GM12878 (cell line): ENCODE results near the gene THBS1. TPM values are rescaled to one million over a fixed set of nuclear protein-coding genes. Genes with fewer than 3 reads are reported as not detected.

Experiments used
- ATAC-seq: fragments of 200-7000 bp; cut with Tn5 transposase; 3 replicates; pipeline ENCODE4 v1.9.1; 2020; ENCODE audit warnings: mild to moderate bottlenecking, moderate library complexity
- BruUV-seq: library from RNA; stranded (reverse); fragments of 400-500 nt; replicated peaks from 2 replicates; lab custom pipeline; 2021; lab: Mats Ljungman, UMichigan
- CTCF ChIA-PET: fragments of 300-600 bp; sonication (Branson Sonifier 250); formaldehyde crosslinking; extraction: SDS; loops from one replicate; lab custom pipeline; 2021; ENCODE audit warnings: inconsistent platforms; lab: Yijun Ruan, JAX
- POLR2A ChIA-PET: fragments of 350-600 bp; formaldehyde crosslinking; extraction: SDS; loops from one replicate; lab custom pipeline; 2021; ENCODE audit warnings: inconsistent platforms; lab: Charles Lee
- RAD21 ChIA-PET: fragments of 300-600 bp; sonication (Branson Sonifier 250); formaldehyde crosslinking; loops from one replicate; lab custom pipeline; 2023; ENCODE audit warnings: antibody characterized with exemption; ENCODE audit not compliant: unreplicated experiment; lab: Charles Lee
- SMC1A ChIA-PET: fragments of 300-600 bp; sonication (Branson Sonifier 250); formaldehyde crosslinking; loops from one replicate; lab custom pipeline; 2023; ENCODE audit not compliant: unreplicated experiment, uncharacterized antibody; lab: Charles Lee
- DNase-seq: peaks from one replicate; pipeline ENCODE4 v3.0.0-alpha.2; 2011; ENCODE audit warnings: low read depth, low spot score
- FAIRE-seq: peaks from 3 replicates; lab custom pipeline; 2011; peaks lifted over from hg19 to GRCh38; lab: Jason Lieb, UNC
- H2AFZ ChIP-seq: 2 replicates; pipeline ENCODE4 v1.6.0; 2011; ENCODE audit warnings: low read depth, low read length, control low read depth; ENCODE audit not compliant: control insufficient read depth
- H3K27ac ChIP-seq: 2 replicates; pipeline ENCODE4 v1.5.1; 2011; ENCODE audit warnings: control low read depth; ENCODE audit not compliant: control insufficient read depth, insufficient read depth
- H3K27me3 ChIP-seq, 2 experiments: replicated peaks in 1 of 2; 2 replicates each; pipeline versions ENCODE4 v1.6.0 to v1.6.1; 2011; ENCODE audit warnings: low read length in 1 of 2; ENCODE audit not compliant: control insufficient read depth in 2 of 2, insufficient read depth in 2 of 2
- H3K36me3 ChIP-seq, 2 experiments: 2 replicates each; pipeline ENCODE4 v1.5.1; 2011; ENCODE audit warnings: low read length in 1 of 2; ENCODE audit not compliant: control insufficient read depth in 2 of 2, insufficient read depth in 2 of 2
- H3K4me1 ChIP-seq: 2 replicates; pipeline ENCODE4 v1.6.1; 2011; ENCODE audit warnings: mild to moderate bottlenecking, low read length, moderate library complexity, mixed read lengths; ENCODE audit not compliant: control insufficient read depth, insufficient read depth
- H3K4me2 ChIP-seq: 2 replicates; pipeline ENCODE4 v1.6.0; 2011; ENCODE audit warnings: control low read depth; ENCODE audit not compliant: control insufficient read depth, insufficient read depth
- H3K4me3 ChIP-seq: fragments of 200-600 bp; sonication (generic); 2 replicates; pipeline ENCODE4 v1.5.1; 2016
- H3K79me2 ChIP-seq: 2 replicates; pipeline ENCODE4 v1.6.0; 2011; ENCODE audit warnings: low read length; ENCODE audit not compliant: control insufficient read depth, insufficient read depth
- H3K9ac ChIP-seq: 2 replicates; pipeline ENCODE4 v1.8.0; 2011; ENCODE audit warnings: low read length, control low read depth, mixed read lengths; ENCODE audit not compliant: control insufficient read depth, insufficient read depth
- H3K9me3 ChIP-seq: replicated peaks from 3 replicates; pipeline ENCODE4 v1.5.1; 2011; ENCODE audit warnings: mild to moderate bottlenecking, low read length; ENCODE audit not compliant: control insufficient read depth, insufficient read depth
- H4K20me1 ChIP-seq: 2 replicates; pipeline ENCODE4 v1.6.0; 2011; ENCODE audit not compliant: control insufficient read depth, insufficient read depth
- CUX1 ChIP-seq: IDR thresholded peaks from 2 replicates; pipeline ENCODE4 v1.6.1; 2012; ENCODE audit warnings: improper control_type of control experiment, low read depth, low read length; ENCODE audit not compliant: insufficient replicate concordance
- IKZF2 ChIP-seq, 2 experiments: fragments of 450-650 bp; IDR thresholded peaks; 2 replicates each; pipeline ENCODE4 v1.6.1; 2017; ENCODE audit warnings: mild to moderate bottlenecking in 2 of 2, moderate library complexity in 2 of 2
- RB1 ChIP-seq: fragments of 450-650 bp; formaldehyde crosslinking; IDR thresholded peaks from 2 replicates; pipeline ENCODE4 v1.6.1; 2017; ENCODE audit warnings: mild to moderate bottlenecking, borderline replicate concordance
- SP1 ChIP-seq: IDR thresholded peaks from one replicate; pipeline ENCODE4 v1.6.1; 2011; ENCODE audit warnings: low read depth, low read length
- ZNF384 ChIP-seq: IDR thresholded peaks from 2 replicates; pipeline ENCODE4 v1.6.1; 2012; ENCODE audit warnings: low read depth, mild to moderate bottlenecking, low read length, improper control_type of control experiment, borderline replicate concordance
- WGBS: methylation state at CpG from one replicate; pipeline ENCODE4 v1.1.6; 2016; ENCODE audit warnings: low lambda C conversion rate; ENCODE audit not compliant: insufficient replicate concordance, insufficient coverage; ENCODE audit errors: missing lambda C conversion rate; 5-methylcytosine and 5-hydroxymethylcytosine counted together
- in situ Hi-C: fragments of 300-500 bp; cut with MboI; formaldehyde crosslinking; loops from 9 replicates; pipeline ENCODE4 v1.14.3; 2018; ENCODE audit warnings: mixed read lengths
- intact Hi-C: fragments of 100-400 bp; cut with micrococcal nuclease; formaldehyde crosslinking; loops from one replicate; pipeline ENCODE4 v1.14.2; 2022; ENCODE audit not compliant: unreplicated experiment
- polyA plus RNA-seq, 11 experiments: library from polyadenylated mRNA; depleted of rRNA in 4 of 11; unstranded in 6 of 11; stranded (reverse) in 5 of 11; fragments of >200 nt; fragmentation: Nextera tagmentation in 4 of 11; fragmentation: Illumina TruSeq in 1 of 11; extraction: Ambion mirVana in 4 of 11; extraction: Trizol in 1 of 11; gene quantifications; 1 replicate in 1 of 11; 2 replicates in 10 of 11; pipeline versions ENCODE4 v1.2.1 to v1.2.3, GENCODE V29; 2011 to 2016; ENCODE audit warnings: inconsistent platforms in 2 of 11, missing spikeins in 2 of 11, low read depth in 1 of 11
- total RNA-seq, 4 experiments: library from RNA; depleted of rRNA in 3 of 4; stranded (reverse); fragments of >200 nt in 3 of 4; fragmentation: Illumina TruSeq in 1 of 4; extraction: Trizol in 1 of 4; gene quantifications; 2 replicates each; pipeline versions ENCODE4 v1.2.1 to v1.2.3, GENCODE V29; 2013 to 2021

Gene THBS1
- total and polyA plus RNA-seq, 10 of the 15 experiments (the other 5 are each of a cell fraction or from before 2014, with no cell fraction given): under 0.01 to 1.5 (median 0.23) TPM; not detected in 3

- SMC1A ChIA-PET: interaction anchor here (0.9 to 5.9 kb wide), 7 partner anchors 10 to 131 kb away, joined by 3 to 44 read pairs (median 5); no protein-coding TSS in a partner anchor
- Histone ChIP-seq H3K9ac (no peak overlapping the region), H3K27me3 (no peaks in the 10 kb centered on the region), H3K27ac (no peak overlapping the region), H3K4me2 (no peak overlapping the region), H3K9me3 (no peaks in the 10 kb centered on the region; the same call in 2 of the 3 replicates), H4K20me1 (no peaks in the 10 kb centered on the region), H3K36me3 (no peaks in the 10 kb centered on the region), H2AFZ (no peak overlapping the region), H3K4me3 (no peak overlapping the region), H3K4me1 (peaks cover 30% of the 10 kb centered on the region), H3K79me2 (no peaks in the 10 kb centered on the region)
- DNase-seq (no peak), ATAC-seq (no peak), FAIRE-seq (no peak)
- TF ChIP-seq ZNF384 (no peak), IKZF2 (IDR thresholded peaks at IDR 0.05) (no peak), CUX1 (no peak), RB1 (no peak), SP1 (no peak)
- POLR2A ChIA-PET: interaction anchor here (0.5 to 1.5 kb wide), 2 partner anchors 28 to 68 kb away, joined by 3 to 4 read pairs; no protein-coding TSS in a partner anchor
- RAD21 ChIA-PET: interaction anchor here (1.5 to 2.4 kb wide), 3 partner anchors 39 to 131 kb away, joined by 3 to 8 read pairs (median 3); no protein-coding TSS in a partner anchor
- in situ Hi-C loops (no loop called here), intact Hi-C loops (no loop called here)
- CTCF ChIA-PET: interaction anchor here (0.7 to 3.1 kb wide), 5 partner anchors 14 to 131 kb away, joined by 3 to 14 read pairs (median 7); no protein-coding TSS in a partner anchor
- 66% methylated on average over 4 of the region's 4 CpGs for WGBS
- no TSS peak for BruUV-seq
Observed at GRCh38 chr15:39625451-39625850, 44.6 kb downstream of the THBS1 start.
